H9 (cell line): ENCODE results near the gene RPS10. TPM values are rescaled to one million over a fixed set of nuclear protein-coding genes. Genes with fewer than 3 reads are reported as not detected.

ENCODE experiments used
- DNase-seq: peaks from one replicate; pipeline ENCODE4 v3.0.0-alpha.2; 2017
- H2AFZ ChIP-seq: one replicate; pipeline ENCODE4 v1.6.1; 2013; ENCODE audit warnings: mild to moderate bottlenecking, low read length, control low read depth, moderate library complexity
- H2AK5ac ChIP-seq: 2 replicates; pipeline ENCODE4 v1.6.1; 2013; ENCODE audit warnings: low read length, control low read depth, mixed read lengths; ENCODE audit not compliant: insufficient read length
- H2BK120ac ChIP-seq: one replicate; pipeline ENCODE4 v1.6.1; 2013; ENCODE audit warnings: low read depth, mild to moderate bottlenecking, low read length, control low read depth, inconsistent platforms; ENCODE audit not compliant: poor library complexity, severe bottlenecking
- H2BK12ac ChIP-seq: 2 replicates; pipeline ENCODE4 v1.6.1; 2013; ENCODE audit warnings: low read length, control low read depth, mixed read lengths, low read depth; ENCODE audit not compliant: insufficient read length
- H2BK15ac ChIP-seq: 2 replicates; pipeline ENCODE4 v1.6.1; 2013; ENCODE audit warnings: low read depth, low read length, control low read depth
- H2BK20ac ChIP-seq: one replicate; pipeline ENCODE4 v1.6.1; 2013; ENCODE audit warnings: low read depth, mild to moderate bottlenecking, low read length, control low read depth, inconsistent platforms; ENCODE audit not compliant: poor library complexity, severe bottlenecking
- H2BK5ac ChIP-seq: 2 replicates; pipeline ENCODE4 v1.6.1; 2013; ENCODE audit warnings: low read length, control low read depth, mixed read lengths; ENCODE audit not compliant: insufficient read length
- H3K14ac ChIP-seq: 2 replicates; pipeline ENCODE4 v1.6.1; 2013; ENCODE audit warnings: low read length, control low read depth; ENCODE audit not compliant: insufficient read depth
- H3K18ac ChIP-seq: 2 replicates; pipeline ENCODE4 v1.6.1; 2013; ENCODE audit warnings: low read depth, mild to moderate bottlenecking, mixed read lengths, low read length, control low read depth; ENCODE audit not compliant: insufficient read length
- H3K23ac ChIP-seq: 2 replicates; pipeline ENCODE4 v1.6.1; 2013; ENCODE audit warnings: low read length, control low read depth, mixed read lengths, low read depth; ENCODE audit not compliant: insufficient read length
- H3K23me2 ChIP-seq: 2 replicates; pipeline ENCODE4 v1.6.1; 2013; ENCODE audit warnings: low read depth, mild to moderate bottlenecking, mixed read lengths, low read length, control low read depth; ENCODE audit not compliant: insufficient read length, poor library complexity, severe bottlenecking
- H3K27ac ChIP-seq: 2 replicates; pipeline ENCODE4 v1.5.1; 2013; ENCODE audit warnings: low read length, control low read depth, mixed read lengths, low read depth; ENCODE audit not compliant: insufficient read length
- H3K27me3 ChIP-seq: 2 replicates; pipeline ENCODE4 v1.6.1; 2013; ENCODE audit warnings: low read length, control low read depth, inconsistent platforms; ENCODE audit not compliant: insufficient read depth
- H3K4ac ChIP-seq: 2 replicates; pipeline ENCODE4 v1.6.1; 2013; ENCODE audit warnings: low read depth, mild to moderate bottlenecking, control low read depth, inconsistent platforms, low read length, moderate library complexity
- H3K4me1 ChIP-seq: 2 replicates; pipeline ENCODE4 v1.6.1; 2013; ENCODE audit warnings: low read length, control low read depth, inconsistent platforms; ENCODE audit not compliant: insufficient read depth
- H3K4me2 ChIP-seq: 2 replicates; pipeline ENCODE4 v1.6.1; 2013; ENCODE audit warnings: low read length, control low read depth, mixed read lengths; ENCODE audit not compliant: insufficient read length, insufficient read depth
- H3K56ac ChIP-seq: 2 replicates; pipeline ENCODE4 v1.6.1; 2013; ENCODE audit warnings: low read depth, mild to moderate bottlenecking, mixed read lengths, low read length, control low read depth; ENCODE audit not compliant: insufficient read length
- H3K79me1 ChIP-seq: 2 replicates; pipeline ENCODE4 v1.6.1; 2013; ENCODE audit warnings: low read depth, mild to moderate bottlenecking, moderate library complexity, low read length, control low read depth, inconsistent platforms; ENCODE audit not compliant: insufficient read depth, poor library complexity, severe bottlenecking
- H3K79me2 ChIP-seq: 2 replicates; pipeline ENCODE4 v1.6.1; 2013; ENCODE audit warnings: low read length, control low read depth, inconsistent platforms; ENCODE audit not compliant: insufficient read depth
- H3K9ac ChIP-seq: 2 replicates; pipeline ENCODE4 v1.6.1; 2013; ENCODE audit warnings: low read length, control low read depth, mixed read lengths; ENCODE audit not compliant: insufficient read length; ENCODE audit errors: extremely low read depth
- H3K9me3 ChIP-seq: one replicate; pipeline ENCODE4 v1.6.1; 2013; ENCODE audit warnings: low read depth, low read length, inconsistent platforms; ENCODE audit not compliant: control insufficient read depth
- H3T11ph ChIP-seq: one replicate; pipeline ENCODE4 v1.6.1; 2013; ENCODE audit warnings: mild to moderate bottlenecking, low read length, control low read depth, inconsistent platforms
- H4K20me1 ChIP-seq: one replicate; pipeline ENCODE4 v1.6.1; 2013; ENCODE audit not compliant: control insufficient read depth, insufficient read length, insufficient read depth
- H4K5ac ChIP-seq: 2 replicates; pipeline ENCODE4 v1.6.1; 2013; ENCODE audit warnings: low read depth, mild to moderate bottlenecking, mixed read lengths, low read length, control low read depth; ENCODE audit not compliant: insufficient read length
- H4K8ac ChIP-seq: replicated peaks from 2 replicates; pipeline ENCODE4 v1.6.1; 2013; ENCODE audit warnings: low read length, control low read depth, mixed read lengths, low read depth; ENCODE audit not compliant: insufficient read length
- H4K91ac ChIP-seq: 2 replicates; pipeline ENCODE4 v1.6.1; 2013; ENCODE audit warnings: low read depth, mild to moderate bottlenecking, moderate library complexity, mixed read lengths, low read length, control low read depth; ENCODE audit not compliant: insufficient read length
- H3K27ac Mint-ChIP-seq, 3 experiments: 2 replicates in 2 of 3; 3 replicates in 1 of 3; pipeline ENCODE4 v1.8.0; 2020 to 2021; ENCODE audit warnings: mixed read lengths in 3 of 3, mild to moderate bottlenecking in 1 of 3, moderate library complexity in 1 of 3
- H3K27me3 Mint-ChIP-seq: 2 replicates; pipeline ENCODE4 v1.8.0; 2021; ENCODE audit warnings: low read depth, mild to moderate bottlenecking, moderate library complexity, mixed read lengths
- H3K36me3 Mint-ChIP-seq, 3 experiments: 2 replicates in 2 of 3; 3 replicates in 1 of 3; pipeline ENCODE4 v1.8.0; 2020 to 2021; ENCODE audit warnings: low read depth in 3 of 3, mixed read lengths in 3 of 3; ENCODE audit not compliant: insufficient read depth in 1 of 3
- H3K4me1 Mint-ChIP-seq, 2 experiments: 2 replicates each; pipeline ENCODE4 v1.8.0; 2020; ENCODE audit warnings: mixed read lengths in 2 of 2
- H3K4me3 Mint-ChIP-seq, 2 experiments: 2 replicates in 1 of 2; 3 replicates in 1 of 2; pipeline ENCODE4 v1.8.0; 2020 to 2021; ENCODE audit warnings: mild to moderate bottlenecking in 2 of 2, mixed read lengths in 2 of 2, moderate library complexity in 1 of 2
- H3K9me3 Mint-ChIP-seq, 2 experiments: 2 replicates in 1 of 2; 3 replicates in 1 of 2; pipeline ENCODE4 v1.8.0; 2020; ENCODE audit warnings: mild to moderate bottlenecking in 2 of 2, mixed read lengths in 2 of 2, moderate library complexity in 1 of 2
- WGBS: extraction: QIAGEN DNeasy Blood & Tissue Kit; methylation state at CpG from one replicate; pipeline ENCODE4 v1.1.7; 2013; ENCODE audit warnings: missing lambda C conversion rate, low lambda C conversion rate, mixed read lengths; ENCODE audit not compliant: insufficient read length; ENCODE audit errors: extremely low coverage; 5-methylcytosine and 5-hydroxymethylcytosine counted together
- total RNA-seq: library from RNA; stranded (reverse); gene quantifications from 2 replicates; pipeline ENCODE4 v1.2.1, GENCODE V29; 2021
- TF ChIP-seq, protein P1 (sequence below): fragments of 200-600 bp; sonication (generic); conservative IDR thresholded peaks from 3 replicates; pipeline ENCODE4 v1.8.0; 2021; ENCODE audit warnings: antibody characterized with exemption, mild to moderate bottlenecking

RPS10 gene
- total RNA-seq, 1 experiment from 2014 or later, result 2,330 TPM

DNA sequence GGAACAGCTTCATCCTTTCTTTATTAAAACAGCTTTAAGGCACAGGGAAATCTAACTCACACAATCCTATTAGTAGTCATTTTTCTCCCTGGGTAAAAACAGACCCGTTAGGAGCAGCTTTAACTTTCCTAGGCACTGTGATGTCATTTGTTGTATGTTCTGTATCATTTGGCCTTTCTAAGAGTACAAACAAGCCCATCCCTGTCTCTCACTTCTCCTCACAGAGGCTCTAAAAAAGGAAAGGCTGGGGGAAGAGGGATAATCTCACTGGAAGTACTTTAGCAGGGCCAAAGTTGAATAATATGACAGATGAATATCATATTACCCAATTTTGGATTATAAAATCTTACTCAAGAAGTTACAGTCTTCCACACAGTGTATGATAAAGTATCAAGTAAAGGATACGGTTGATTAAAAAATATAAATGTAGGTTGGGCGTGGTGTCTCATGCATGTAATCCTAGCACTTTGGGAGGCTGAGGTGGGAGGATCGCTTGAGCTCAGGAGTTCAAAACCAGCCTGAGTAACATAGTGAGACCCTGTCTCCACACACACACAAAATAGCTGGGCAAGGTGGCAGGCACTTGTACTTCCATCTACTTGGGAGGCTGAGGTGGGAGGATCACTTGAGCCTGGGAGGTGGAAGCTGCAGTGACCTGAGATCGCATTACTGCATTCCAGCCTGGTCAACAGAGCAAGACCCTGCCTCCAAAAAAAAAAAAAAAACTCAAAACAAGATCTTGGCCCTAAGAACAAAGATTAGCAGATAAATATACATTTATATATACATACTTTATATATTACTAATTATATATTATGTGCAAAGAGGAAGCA is 41.3 kb downstream of the RPS10 start:
- Histone ChIP-seq H2BK20ac (no peak overlapping the region), H2AFZ (no peak overlapping the region), H3K4me1 (peaks cover 2% of the 10 kb centered on the region), H4K5ac (no peak overlapping the region), H3T11ph (no peak overlapping the region), H4K91ac (no peak overlapping the region), H3K27me3 (no peaks in the 10 kb centered on the region), H3K79me1 (no peaks in the 10 kb centered on the region), H3K23me2 (no peaks in the 10 kb centered on the region), H3K14ac (no peak overlapping the region), H3K27ac (no peak overlapping the region), H3K79me2 (peaks cover 28% of the 10 kb centered on the region; the same call in 1 of the 2 replicates), H4K20me1 (no peaks in the 10 kb centered on the region), H2AK5ac (no peak overlapping the region), H3K56ac (no peak overlapping the region), H3K9me3 (no peaks in the 10 kb centered on the region), H2BK120ac (no peak overlapping the region), H4K8ac (no peak overlapping the region), H2BK12ac (no peak overlapping the region), H2BK15ac (no peak overlapping the region), H3K4ac (no peak overlapping the region), H3K23ac (no peak overlapping the region), H2BK5ac (no peak overlapping the region), H3K4me2 (no peak overlapping the region), H3K9ac (no peak overlapping the region), H3K18ac (no peak overlapping the region)
- Mint-ChIP-seq H3K27ac (peak overlapping the region in 2 of 3 experiments; percentile 83 to 96; a peak in 3 of 7 replicates), H3K4me1 (peaks cover 33 to 49% of the 10 kb centered on the region in 2 experiments), H3K36me3 (peaks cover 0 to 3% (median 0%) of the 10 kb centered on the region in 3 experiments; a peak in 1 of 7 replicates), H3K9me3 (no peaks in the 10 kb centered on the region), H3K4me3 (no peak overlapping the region), H3K27me3 (no peaks in the 10 kb centered on the region)
- TF ChIP-seq, protein P1, sequence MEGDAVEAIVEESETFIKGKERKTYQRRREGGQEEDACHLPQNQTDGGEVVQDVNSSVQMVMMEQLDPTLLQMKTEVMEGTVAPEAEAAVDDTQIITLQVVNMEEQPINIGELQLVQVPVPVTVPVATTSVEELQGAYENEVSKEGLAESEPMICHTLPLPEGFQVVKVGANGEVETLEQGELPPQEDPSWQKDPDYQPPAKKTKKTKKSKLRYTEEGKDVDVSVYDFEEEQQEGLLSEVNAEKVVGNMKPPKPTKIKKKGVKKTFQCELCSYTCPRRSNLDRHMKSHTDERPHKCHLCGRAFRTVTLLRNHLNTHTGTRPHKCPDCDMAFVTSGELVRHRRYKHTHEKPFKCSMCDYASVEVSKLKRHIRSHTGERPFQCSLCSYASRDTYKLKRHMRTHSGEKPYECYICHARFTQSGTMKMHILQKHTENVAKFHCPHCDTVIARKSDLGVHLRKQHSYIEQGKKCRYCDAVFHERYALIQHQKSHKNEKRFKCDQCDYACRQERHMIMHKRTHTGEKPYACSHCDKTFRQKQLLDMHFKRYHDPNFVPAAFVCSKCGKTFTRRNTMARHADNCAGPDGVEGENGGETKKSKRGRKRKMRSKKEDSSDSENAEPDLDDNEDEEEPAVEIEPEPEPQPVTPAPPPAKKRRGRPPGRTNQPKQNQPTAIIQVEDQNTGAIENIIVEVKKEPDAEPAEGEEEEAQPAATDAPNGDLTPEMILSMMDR, result no peak
- no CpG with 5 or more reads among the region's 5 CpGs for WGBS
- no peak for DNase-seq
